HS-27A (cell line): ENCODE data around the gene IYD.

Experiments
- DNase-seq: peaks from one replicate; pipeline ENCODE4 v3.0.0-alpha.2; 2012; ENCODE audit warnings: low read depth, missing footprints

IYD gene

DNA sequence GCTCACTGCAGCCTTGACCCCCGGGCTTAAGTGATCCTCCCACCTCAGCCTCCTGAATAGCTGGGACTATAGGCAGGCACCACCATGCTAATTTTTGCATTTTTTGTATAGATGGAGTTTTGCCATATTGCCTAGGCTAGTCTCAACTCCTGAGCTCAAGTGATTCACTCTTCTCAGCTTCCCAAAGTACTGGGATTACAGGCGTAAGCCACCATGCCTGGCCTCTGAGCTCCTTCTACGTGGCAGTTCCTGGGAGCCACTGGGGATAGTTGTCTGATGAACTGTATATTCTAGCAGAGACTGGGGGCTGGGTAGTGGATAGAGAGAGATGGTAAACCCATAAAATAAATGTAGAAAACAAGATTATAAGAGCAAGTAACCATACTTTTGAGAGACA lies 26.1 kb downstream of the IYD start:
- DNase-seq, result no peak

DNA sequence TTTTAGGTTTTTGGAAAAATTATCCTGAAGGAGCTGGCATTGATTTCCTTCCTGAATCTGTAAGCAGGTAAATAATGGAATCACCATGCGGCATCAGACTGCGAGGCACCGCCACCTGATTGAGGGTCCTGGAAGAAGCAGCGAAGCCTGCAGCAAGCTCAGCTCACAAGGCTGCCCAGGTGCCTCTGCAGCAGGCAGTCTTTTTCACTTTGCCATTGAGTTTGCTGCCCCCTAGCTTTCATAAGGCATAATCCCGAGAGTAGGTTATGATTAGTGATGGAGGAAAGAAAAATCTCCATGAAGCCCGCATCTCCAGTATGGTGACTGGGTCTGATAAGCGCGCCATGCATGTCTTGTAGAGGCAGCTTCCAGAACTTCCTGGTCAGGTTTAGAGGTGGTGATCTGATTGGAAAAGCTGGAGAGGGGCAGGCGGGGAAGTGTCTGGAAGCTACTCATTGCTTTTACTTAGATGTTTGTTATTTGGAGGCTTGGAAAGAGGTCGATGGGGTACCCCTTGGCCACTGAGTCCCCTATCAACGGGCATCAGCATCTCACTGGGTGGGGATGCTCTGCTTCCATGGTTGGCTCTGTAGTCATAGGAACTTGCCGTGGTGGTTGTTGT lies 26.7 kb downstream of the IYD start:
- no peak for DNase-seq

DNA sequence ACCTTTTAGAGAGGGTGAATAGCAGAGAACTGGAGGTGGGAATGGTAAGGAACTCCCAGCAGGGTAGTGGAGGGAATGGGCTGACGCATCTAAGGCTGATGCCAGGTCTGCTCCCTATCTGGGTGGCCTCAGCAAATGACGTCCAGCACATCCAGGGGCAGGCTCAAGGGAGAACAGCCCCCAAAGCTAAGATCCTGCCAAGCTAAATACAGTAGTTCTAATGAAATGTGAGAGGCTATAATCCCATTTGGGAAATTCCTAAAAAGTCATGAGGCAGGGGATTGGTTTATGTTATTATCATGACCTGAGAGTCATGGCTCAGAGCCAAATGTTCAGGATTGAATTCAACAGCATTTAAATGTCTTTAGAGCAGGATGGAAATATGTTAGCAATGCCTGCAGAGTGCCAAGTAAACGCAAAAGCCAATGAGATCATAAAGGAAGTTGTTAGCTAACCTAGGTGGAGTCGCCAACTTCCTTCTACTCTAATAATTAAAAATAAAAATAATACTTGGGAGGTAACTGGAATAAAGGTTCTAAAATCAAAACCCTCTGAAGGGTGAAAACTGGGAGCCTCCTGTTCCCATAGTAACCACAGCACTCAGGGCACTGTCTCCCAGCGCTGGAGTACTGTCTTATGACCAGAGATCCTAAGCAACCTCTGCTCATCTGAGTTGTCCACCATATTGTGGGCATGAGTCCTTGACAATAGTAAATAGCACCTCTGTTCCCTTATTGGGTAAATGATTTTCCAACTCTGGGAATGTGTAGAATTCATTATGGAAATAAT lies 34.8 kb downstream of the IYD start:
- DNase-seq, result peak; percentile 94

DNA sequence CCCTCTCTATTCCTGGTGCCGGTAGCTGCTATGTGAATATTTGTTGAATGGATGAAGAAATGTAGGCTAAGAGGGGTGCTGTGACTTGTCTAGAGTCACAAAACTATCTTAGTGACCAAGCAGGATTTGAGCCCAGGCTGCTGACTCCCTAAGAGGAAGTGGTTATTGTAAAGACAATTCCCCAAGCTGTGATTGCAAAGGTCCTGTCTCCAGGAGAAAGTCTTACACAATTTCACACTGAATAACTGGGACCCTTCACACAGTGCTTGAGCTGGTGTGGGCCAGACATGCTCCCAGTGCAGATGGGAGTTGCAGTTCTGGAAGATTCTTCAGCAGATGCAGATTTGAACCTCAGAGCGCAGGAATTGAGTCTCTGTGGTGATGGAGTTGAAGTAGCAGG lies 38.1 kb downstream of the IYD start:
- no peak for DNase-seq

DNA sequence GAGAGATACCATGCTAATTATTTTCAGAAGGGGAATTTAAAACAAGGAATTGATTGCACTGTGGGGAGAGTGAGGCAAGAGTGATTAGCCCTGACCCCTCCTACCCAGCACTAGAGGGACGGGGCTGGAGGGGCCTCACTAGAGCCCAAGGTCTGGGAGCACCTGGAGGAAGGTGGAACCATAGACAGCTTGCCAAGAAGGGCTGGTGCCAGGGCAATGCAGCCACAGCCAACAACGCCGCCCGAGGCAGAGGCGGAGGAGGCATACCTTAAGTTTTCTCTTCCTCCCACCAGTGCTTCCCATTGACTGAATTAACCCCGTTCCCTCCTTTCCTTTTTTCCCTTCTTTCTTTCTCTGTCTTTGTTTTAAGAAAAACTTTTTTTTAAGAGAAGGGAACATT lies 40.0 kb downstream of the IYD start:
- DNase-seq, result no peak

DNA sequence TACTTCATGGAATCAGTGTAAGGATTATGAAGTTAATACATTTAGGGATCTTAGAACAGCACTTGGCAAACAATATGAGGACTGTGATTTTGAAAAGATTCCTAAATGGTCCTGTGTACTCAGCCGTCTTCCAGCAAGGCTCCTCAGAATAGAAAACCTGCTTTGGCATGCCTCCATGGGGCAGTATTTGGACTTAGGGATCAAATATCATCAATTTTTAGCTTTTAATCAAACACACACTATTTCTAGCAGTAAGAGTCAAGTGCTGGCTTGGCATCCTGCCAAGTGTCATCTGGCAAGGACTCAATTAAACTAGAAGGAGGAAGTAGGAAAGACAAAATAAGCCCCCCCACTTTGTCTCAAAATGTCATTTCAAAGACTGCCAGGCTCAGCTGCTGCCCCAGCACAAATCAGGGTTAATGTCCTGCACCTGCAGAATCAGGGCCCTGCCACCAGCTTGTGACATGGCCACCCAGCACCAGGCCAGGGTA lies 40.8 kb downstream of the IYD start:
- DNase-seq, result no peak

DNA sequence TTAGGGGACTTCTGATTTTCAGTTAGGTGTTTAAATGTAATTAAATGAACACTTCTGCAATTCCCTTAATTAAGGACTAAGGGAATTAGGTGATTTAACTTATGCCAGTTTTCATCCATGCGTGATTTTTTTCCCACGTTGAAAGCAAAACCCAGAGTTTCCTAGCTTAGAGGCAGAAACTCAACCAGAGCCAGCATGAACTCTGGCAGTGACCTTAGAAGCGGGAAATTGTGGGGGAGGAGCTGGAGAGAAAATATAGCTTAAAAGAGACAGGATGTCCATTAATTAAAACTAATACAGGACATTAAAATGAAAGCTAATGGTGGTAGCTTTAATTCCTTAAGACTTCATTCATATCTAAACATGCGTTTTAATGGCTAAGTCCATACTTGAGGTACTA lies 41.6 kb downstream of the IYD start:
- no peak for DNase-seq

DNA sequence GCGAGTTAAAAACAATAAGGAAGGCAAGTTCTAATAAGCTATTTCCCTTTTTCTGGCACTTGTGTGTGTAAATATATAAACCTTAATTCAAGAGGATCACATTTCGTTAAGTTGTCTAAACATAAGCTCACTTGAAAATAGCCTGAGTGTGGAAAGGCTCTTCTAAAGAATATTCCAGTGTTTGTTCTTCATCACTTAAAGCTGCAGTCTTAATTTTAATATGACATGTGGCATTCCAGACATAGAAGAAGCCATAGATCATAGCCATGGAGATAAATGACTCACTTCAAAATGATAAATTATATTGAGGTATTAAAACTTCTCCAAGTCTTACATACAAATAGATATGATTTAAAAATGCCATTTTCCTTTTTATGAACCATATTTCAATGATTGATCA lies 42.1 kb downstream of the IYD start:
- no peak for DNase-seq

DNA sequence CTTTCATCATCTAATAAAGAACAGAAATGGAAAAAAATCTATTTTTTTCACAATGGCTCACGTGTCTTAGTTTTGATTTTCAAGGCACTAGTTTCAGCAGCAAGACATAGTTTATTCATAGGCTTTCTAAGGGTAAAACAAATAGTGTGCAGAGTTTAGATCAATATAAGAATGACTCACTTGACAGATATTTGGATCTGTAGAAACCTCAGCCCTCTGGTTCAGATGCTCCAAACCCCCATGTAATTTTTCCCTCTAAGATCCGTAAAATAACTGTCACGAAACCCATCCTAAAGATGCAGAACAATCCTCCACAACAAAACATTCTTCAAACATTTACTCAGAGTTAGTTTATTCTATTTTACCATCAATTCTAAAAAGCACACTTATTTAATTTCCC lies 43.4 kb downstream of the IYD start:
- DNase-seq, result no peak

DNA sequence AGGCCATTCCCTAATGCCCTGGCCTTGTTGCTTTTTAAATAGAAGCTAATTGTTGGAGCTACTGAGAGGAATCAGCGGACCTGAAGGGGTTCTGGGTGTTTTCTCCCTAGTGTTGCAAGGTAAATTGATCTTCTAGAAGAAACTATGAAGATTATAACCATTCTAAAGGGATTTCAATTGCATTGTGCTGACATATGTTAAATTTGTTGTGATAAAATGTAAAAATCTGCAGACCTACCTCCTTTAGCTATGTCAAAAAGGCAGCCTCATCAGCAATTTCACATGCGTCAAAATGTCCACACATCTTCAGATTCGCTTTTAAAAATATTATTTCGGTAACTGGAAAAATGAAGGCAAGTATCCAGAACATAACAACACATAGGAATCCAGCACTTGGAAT lies 44.4 kb downstream of the IYD start:
- DNase-seq, result no peak

DNA sequence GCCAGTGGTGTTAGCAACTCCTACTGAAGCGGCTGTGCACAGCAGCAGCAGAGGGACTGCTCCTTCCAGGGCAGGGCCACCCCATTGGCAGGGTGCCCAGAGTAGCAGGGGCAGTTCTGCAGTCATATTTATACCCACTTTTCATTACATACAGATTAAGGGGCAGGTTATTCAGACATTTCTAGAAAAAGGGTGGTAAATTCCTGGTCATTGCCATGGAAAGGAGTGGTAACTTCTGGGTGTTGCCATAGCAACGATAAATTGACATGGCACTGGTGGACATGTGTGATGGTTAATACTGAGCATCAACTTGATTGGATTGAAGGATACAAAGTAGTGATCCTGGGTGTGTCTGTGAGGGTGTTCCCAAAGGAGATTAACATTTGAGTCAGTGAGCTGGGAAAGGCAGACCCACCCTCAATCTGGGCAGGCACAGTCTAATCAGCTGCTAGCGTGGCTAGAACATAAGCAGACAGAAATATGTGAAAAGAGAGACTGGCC lies 45.0 kb downstream of the IYD start:
- no peak for DNase-seq

DNA sequence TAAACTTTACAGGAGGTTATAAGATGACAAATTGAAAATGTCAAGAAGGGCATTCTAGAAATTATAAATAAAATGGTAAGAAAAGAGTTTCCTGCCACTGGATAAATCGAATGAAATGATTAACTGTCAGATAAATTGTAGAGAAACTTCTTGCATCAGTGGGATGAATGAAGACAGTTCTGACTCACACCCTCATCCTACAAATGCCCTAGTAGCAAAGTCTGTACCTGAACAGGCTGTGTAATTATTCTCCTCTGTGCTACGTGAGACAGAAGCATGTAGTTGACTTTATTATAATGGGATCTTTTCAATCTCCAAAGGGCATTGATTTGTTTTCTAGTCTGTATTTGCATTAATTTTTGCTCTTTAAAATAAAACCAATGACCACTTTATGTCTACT lies 47.3 kb downstream of the IYD start:
- no peak for DNase-seq

DNA sequence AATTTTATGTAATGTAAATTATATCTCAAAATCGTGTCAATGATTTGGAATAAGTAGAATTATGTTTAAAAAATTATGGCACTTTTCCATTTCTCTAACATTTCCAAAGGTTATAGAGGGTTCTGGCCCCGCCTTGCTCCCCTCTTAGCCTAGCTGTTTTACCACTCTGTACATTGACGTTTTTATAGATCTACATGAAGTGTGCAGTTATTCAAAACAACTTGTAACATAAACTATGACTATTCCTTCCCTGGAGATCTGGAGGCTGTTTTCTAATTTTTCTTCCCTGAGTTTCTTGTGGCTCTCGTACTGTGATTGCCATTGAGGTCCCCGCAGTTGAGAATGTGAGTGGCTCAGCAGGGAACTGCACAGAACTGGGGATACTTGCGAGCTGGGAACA lies 48.4 kb downstream of the IYD start:
- no peak for DNase-seq

DNA sequence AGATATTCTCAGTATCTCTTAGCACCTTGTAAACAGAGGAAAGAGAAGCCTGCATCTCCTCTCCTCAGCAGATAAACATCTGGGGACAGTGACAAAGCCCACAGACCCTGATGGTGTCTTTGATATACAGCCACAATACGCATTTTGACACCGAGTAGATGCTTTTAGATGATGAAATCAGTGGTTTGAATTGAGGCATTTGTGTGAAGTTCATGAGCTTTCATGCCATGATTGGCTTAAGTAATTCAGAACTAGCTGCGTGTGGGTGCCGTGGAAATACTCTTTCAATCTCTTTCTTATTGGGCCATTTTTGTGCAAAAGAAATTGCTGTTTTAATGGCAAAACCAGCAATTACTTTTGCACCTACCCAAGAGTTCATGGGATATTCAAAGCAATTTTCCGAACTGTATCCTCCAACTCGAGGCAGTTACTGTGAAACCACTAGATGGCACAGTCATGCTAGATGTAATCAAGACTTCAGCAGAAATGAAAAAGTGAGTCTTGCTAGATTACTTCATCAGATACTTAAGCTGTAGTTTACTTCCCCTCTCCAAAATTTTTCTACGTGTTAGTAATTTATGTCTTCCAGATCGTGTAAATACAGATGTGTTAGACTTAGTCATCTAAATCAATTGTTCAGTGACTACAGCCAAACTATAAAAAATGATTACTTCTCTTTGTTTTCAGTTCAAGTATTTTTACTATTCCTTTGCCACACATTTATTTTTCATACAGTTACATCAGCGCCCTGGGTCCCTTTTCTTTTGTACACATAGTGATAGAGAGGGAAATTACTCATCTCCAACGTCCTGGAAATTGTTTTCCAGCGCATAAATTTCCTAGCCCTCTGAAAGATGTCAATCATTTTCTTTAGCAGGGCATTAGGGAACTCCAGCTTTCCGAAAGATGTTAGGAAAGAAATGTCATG lies 49.4 kb downstream of the IYD start:
- no peak for DNase-seq

DNA sequence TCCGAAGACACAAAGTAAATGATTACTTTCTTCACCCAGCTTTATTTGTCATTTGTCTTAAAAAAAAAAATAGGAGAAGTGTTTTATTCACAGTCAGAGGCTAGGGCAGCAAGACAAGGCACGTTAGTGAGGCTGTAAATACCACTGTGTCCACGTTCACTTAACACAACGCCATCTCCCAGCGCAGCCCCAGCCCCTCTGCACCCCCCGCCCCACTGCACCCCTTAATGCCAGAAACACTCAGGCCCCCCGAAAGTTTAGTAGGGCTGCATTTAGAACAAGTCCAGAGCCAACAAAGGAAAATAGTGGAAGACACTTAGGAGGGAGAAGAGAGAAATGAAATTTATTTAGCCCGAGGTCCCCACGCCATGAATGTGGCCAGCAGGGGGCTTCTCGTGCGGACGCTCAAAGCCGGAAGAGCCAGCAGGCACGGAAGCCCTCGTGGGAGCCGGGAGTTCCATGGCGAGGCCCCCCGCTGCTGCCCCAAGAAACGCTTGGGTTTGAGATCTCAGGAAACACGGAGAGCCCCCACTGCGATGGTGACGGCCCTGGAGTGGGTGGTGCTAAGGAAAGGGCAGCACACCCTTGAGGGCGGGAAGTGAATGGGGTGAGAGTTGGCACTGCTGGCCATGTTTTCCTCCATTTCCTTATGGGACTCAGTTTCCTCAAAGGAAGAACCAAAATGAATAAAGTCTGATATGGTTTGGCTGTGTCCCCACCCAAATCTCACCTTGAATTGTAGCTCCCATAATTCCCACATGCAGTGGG lies 50.2 kb downstream of the IYD start:
- DNase-seq, result no peak

DNA sequence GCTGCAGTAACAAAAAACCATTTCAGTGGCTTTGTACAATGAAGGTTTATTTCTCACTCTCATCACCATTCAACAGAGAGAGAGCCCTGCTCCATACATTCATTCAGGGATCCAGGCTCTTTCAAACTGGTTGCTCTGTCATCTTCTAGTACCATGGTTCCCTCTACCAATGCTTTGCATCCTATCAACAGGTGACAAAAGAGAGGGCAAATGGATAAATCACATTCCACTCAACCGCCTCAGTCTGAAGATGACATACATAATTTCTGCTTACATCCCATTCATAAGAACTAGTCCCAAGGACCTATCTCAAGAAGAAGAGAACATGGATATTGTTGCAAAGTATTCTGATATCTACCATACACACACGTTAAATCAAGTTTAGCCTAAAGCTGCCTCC lies 51.6 kb downstream of the IYD start:
- no peak for DNase-seq

DNA sequence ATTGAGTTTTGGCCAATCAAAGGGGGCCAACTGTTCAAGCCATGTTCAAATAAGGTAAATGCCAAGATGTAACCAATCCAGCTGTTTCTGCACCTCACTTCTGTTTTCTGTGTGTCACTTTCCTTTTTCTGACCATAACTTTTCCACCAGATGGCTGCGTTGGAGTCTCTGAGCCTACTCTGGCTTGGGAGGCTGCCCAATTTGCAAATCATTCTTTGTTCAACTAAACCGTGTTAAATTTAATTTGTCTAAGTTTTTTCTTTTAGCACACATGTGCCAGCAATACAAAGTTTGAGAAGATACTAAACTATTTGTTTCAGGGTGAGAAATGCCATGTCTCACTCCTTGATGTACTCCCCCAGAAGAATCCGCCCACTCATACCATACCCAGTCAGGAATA lies 52.1 kb downstream of the IYD start:
- DNase-seq, result no peak

DNA sequence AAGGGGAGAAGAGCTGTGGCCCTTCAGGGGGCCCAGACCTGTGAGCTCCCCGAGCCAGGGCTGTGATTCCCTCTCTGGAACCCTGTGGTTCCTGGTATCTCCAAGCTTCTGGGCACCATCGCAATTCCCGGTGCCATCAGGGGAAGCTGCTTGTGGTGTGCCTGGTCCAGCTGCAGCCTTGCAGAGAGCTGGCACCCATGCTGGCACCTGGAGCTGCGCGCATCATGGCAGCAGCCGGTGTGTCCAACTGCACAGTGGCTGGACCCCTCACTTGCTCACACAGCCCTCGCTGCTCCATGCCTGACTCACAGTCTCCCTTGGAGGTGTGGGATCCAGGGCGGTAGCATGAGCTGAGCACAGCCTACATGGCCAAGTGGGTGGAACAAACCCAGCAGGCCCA lies 56.7 kb downstream of the IYD start:
- no peak for DNase-seq

DNA sequence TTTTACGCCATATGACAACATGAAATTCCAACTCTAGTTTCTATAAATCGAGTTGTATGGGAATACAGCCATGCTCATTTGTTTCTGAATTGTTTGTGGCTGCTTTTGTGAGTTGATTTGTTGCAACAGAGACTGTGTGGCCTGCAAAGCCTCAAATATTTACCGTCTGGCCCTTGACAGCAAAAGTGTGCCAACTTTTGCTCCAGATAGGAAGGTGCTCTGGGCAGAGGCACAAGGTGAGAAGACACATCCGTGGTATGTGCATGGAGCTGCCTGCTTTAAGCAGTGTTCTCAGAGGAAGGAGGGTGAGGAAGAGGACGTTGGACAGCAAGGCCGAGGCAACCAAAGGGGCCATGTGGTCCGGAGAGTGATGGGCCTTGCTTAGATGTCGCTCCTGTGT lies 57.4 kb downstream of the IYD start:
- DNase-seq, result no peak

DNA sequence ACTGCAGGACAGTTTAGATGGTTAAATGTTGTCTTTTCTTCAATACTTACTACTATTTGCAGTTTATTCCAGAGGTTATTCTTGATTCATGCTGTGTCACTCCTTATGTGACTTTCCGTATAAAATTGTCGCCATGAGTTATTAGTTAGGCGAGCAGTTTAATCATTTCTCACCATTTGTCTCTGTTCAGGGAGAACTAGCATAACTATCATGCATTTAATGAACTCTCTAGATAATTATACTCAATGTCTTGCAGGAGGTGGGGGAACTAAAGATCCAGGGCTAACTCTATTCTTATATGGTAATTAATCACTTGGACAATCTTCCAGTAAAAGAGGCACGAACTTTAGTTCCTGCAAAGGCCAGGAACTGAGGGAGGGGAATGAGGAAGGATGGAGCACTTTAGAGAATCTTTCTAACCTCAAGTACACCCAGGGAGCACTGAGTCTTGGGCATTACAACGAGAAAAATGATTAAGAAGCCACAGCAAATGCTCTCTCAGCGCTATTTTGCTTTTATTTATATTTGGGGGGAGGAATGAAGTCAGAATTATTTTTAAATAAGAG lies 58.3 kb downstream of the IYD start:
- no peak for DNase-seq

DNA sequence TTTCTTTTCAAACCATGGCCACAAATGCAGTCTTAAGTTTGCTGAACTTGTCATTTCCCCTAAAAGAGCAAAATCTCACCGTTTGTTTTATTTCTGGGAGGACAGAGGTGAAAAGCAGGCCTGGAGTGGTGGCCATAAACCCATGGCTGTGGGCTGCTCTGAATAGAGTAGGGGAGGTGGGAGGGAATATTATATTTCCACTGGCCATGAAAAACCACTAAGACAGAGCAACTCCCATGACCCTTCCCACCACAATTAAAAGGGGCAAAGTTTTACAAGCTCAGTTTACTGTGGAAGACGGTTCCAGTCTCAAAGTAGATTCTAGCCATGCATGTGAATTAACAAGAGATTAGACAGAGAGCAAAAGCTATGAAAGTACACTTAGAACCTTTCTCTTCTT lies 59.0 kb downstream of the IYD start:
- DNase-seq, result no peak

DNA sequence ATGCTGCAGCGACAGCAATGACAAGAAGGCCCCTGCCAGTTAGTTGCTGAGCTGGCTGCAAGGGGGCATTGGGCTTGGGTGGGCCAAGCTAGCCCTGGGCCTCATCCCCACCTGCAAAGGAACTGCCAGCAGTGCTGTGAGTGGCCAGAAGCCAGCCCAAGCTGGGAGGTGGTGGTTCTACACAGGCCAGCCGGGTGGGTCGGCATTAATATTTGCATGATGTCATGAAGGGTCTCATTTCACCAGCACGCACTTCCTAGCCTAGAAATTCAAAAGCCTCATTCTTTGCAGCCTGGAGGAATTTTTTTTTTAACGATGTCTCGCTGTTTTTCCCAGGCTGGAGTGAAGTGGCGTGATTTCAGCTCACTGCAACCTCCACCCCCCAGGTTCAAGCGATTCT lies 62.0 kb downstream of the IYD start:
- DNase-seq, result no peak
